NOMO-1 treated with dmso at 0.1 percent for 144 hours (cell line): Measurements from ENCODE around the gene PLCH2.

Experiments
- DNase-seq: peaks from one replicate; lab custom pipeline; 2025; ENCODE audit not compliant: unreplicated experiment; lab: John Stamatoyannopoulos, UW

Gene PLCH2

GRCh38 chr1:2459757-2460156 is 16.3 kb upstream of the PLCH2 start:
- no peak for DNase-seq

GRCh38 chr1:2460203-2460602 is 15.9 kb upstream of the PLCH2 start:
- no peak for DNase-seq

- no peak for DNase-seq
Measured at GRCh38 chr1:2460996-2461751, 14.9 kb upstream of the PLCH2 start.

GRCh38 chr1:2462819-2463218 is 13.3 kb upstream of the PLCH2 start:
- DNase-seq, result no peak

- DNase-seq, result no peak
Measured at GRCh38 chr1:2463396-2463795, 12.7 kb upstream of the PLCH2 start.

GRCh38 chr1:2465371-2466269 is 10.5 kb upstream of the PLCH2 start:
- no peak for DNase-seq

- DNase-seq, result no peak
Measured at GRCh38 chr1:2466270-2466665, 9.8 kb upstream of the PLCH2 start.

GRCh38 chr1:2466958-2467554 is 9.0 kb upstream of the PLCH2 start:
- no peak for DNase-seq

GRCh38 chr1:2468041-2468472 is 8.0 kb upstream of the PLCH2 start:
- no peak for DNase-seq

- no peak for DNase-seq
Measured at GRCh38 chr1:2468540-2468939, 7.5 kb upstream of the PLCH2 start.

GRCh38 chr1:2469103-2469940 is 6.8 kb upstream of the PLCH2 start:
- DNase-seq, result no peak

- DNase-seq, result no peak
Measured at GRCh38 chr1:2470290-2471158, 5.6 kb upstream of the PLCH2 start.

GRCh38 chr1:2471159-2471471 is 5.0 kb upstream of the PLCH2 start:
- DNase-seq, result no peak

GRCh38 chr1:2471587-2472001 is 4.5 kb upstream of the PLCH2 start:
- no peak for DNase-seq

GRCh38 chr1:2472109-2472508 is 4.0 kb upstream of the PLCH2 start:
- no peak for DNase-seq

- no peak for DNase-seq
Measured at GRCh38 chr1:2472561-2473177, 3.4 kb upstream of the PLCH2 start.

GRCh38 chr1:2473198-2473597 is 2.9 kb upstream of the PLCH2 start:
- no peak for DNase-seq

- no peak for DNase-seq
Measured at GRCh38 chr1:2474104-2474844, 1.8 kb upstream of the PLCH2 start.

GRCh38 chr1:2474933-2475371 is 1.1 kb upstream of the PLCH2 start:
- DNase-seq, result no peak
